Stimulated activated CD4-positive, alpha-beta T cell treated with anti-CD3 and anti-CD28 coated beads, Interleukin-4, amount 100 ng/mL, for 1 hour (primary cell): ENCODE data around the gene FPGT.
"Not testable (repeated sequence)": the region's sequence is repeated elsewhere in the genome, so short reads cannot be mapped to it uniquely, and the experiment has no call there.

ENCODE experiments used
- DNase-seq: peaks from one replicate; pipeline ENCODE4 v3.0.0-alpha.2; 2020

FPGT gene

GRCh38 chr1:74197657-74198552 is at the start of gene FPGT, which contains the start of gene LRRIQ3:
Gene FPGT (plus strand): TSS chr1:74198242. CDS start chr1:74198279, 37 bp downstream.
Gene LRRIQ3 (minus strand): TSS chr1:74198176. CDS start chr1:74183684, 14,492 bp downstream.
- peak; percentile 96 for DNase-seq

DNA sequence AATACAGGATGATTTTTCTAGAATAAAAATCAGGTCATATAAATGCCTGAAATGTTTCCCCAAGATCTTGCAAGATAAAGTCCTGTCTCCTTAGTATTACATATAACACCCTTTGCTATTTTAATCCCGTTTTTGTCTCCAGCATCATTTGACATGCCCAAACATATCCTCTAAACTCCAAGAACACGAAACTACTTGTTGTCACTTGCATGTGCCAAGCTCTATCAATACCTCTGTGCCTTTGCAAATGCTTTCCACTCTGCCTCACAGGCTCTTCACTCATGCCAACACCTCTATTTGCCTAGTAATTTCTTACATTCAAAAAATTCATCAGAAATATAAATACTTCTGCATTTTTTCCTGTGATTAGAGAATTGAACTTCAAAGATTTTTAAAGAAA is 38.0 kb upstream of the FPGT start:
- DNase-seq: no peak

DNA sequence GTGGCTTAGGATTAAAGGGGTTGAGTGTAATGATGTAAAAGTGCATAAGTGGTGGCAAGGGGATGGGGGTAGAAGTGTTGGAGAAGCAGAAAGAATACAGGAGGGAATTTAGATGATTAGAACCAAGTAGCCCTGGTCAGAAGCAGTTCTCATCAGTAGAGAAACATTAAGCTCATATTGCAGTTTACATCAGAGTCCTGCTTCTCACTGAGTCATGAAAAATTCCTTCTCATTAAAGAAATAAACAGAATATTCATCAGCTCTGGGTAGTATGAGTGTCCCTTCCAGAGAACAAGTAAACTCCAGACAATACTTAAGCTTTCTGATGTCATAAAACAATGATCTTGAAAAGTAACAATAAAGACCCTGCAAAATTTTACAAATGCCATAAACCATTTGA is 36.5 kb upstream of the FPGT start:
- no peak for DNase-seq

DNA sequence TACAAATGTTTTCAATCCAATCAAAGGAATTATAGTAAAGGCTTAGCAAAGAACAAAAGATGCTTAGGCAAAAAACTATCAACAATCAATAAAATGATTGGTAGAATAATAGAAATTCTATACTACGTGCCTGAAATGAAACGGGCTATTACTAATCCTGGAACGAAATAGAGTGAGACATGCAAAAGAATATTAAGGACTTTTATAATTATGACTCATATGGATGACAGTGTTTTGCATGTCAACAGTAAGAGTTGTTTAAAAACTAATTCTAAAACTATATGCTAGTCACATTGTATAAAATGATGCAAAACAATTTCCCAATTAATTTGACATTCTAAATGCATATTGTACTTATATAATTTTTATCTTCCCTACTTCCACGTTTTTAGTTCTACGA is 35.7 kb upstream of the FPGT start:
- DNase-seq: no peak

- not testable (repeated sequence) for DNase-seq
Observed at GRCh38 chr1:74174423-74174822, 23.6 kb upstream of the FPGT start.

DNA sequence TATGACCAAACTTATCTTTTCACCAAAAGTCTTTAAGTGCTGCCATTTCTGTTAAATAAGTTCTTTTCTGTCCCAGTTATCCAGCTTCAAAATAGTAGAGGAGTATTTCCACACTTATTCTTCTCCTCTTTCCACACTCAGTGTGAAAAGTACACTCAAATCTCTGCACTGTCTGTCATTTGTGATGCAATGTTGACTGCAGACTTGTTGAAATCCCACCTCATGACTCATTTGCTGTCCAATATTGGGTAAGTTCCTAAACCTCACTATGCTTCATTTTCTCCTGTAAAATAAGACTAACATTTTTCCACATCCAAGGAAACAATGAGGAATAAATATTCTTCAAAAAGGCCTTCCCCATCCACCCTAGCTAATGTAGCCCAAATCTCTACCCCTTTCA is 17.6 kb upstream of the FPGT start:
- no peak for DNase-seq

GRCh38 chr1:74193908-74194307 is 4.1 kb upstream of the FPGT start:
- DNase-seq: no peak

- no peak for DNase-seq
Observed at GRCh38 chr1:74195339-74195738, 2.7 kb upstream of the FPGT start.

- no peak for DNase-seq
Observed at GRCh38 chr1:74197255-74197654, 787 bp upstream of the FPGT start.

DNA sequence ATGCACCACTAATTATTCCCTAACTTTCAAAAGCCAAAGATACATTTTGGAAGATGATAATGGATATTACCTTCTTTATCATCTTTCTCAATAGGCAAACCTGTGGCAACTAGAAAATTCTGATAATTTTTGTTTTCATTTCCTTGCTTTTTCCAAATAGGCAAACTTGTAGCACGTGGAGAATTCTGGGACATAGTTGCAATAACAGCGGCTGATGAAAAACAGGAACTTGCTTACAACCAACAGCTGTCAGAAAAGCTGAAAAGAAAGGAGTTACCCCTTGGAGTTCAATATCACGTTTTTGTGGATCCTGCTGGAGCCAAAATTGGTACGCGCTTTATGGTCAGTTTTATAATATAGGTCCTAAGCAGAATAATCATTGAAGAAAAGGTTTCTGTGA is 1.5 kb downstream of the FPGT start:
- DNase-seq: no peak

GRCh38 chr1:74205266-74205665 is 7.2 kb downstream of the FPGT start:
- no peak for DNase-seq

- DNase-seq: no peak
Observed at GRCh38 chr1:74215229-74215628, 17.2 kb downstream of the FPGT start.

DNA sequence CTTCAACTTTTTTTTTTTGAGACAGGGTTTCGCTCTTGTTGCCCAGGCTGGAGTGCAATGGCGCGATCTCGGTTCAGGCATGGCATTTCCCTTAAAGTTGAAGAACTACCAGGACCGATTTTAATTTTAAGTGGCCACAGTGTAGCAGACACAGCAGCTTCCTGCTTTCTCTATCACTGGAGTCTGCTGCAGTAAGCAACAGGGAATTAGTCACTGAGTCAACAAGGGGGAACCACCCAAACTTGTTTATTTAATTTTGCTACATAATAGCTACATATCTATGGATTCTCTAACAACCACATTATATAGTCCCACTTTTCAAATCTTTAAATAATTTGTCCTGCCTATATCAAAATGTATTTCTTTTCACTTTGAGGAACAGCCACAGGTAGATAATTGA is 24.7 kb downstream of the FPGT start:
- no peak for DNase-seq

DNA sequence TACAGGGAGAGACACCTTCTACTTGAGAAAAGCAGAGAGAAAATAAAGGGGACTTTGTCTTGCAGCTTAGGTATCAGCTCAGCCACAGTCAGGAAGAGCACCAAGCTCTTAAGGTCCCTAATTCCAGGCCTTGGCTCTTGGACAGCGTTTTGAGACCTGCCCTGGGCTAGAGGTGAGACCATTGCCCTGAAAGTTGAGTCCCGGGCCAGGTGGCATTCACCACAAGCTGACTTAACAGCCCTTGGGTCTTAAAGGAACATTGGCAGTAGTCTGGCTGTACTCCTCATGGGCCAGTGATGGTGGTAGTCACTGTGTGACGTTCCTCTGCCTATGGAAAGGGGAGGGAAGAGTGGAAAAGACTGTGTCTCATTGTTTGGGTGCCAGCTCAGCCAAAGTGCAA is 25.4 kb downstream of the FPGT start:
- DNase-seq: no peak

DNA sequence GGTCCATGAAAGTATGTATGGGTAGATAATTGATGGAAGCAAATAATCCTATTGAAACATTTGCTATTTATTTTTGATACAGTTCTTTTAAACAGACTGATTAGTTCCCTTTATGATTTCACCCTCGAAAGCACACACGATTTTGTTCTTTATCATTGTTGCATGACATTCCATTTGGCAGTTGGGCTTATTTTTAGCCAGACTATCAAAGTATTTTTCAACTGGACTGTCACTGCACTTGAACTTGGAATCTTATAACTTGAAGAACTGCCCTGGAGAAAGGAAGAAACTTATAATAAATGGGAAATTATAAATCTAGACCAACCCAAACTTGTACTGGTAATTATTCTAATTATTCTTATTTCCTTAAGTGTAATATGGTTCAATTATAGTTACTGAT is 37.1 kb downstream of the FPGT start, which contains the start of gene TNNI3K:
TNNI3K (plus strand) TSS at position 235 of the 400 bp plus-strand sequence; CDS start at position 300, 65 bp downstream.
- DNase-seq: no peak

DNA sequence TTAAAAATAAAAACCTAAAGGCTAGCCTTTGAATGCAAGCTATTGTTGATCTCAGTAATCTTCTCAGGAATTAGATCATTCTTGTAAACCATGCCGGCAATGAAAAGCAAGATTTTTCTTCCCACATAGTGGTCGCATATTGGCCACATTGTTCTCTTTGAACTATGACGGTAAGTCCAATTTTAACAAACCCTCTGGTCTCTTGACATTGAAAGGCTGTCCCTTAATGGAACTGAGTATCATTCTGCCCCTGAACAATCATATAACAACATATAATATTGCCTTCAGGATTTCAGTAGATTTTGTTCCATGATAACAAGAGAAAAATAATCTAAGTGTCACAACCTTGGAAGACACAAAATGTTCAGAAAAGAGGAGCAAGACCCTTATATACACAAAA is 38.4 kb downstream of the FPGT start:
- no peak for DNase-seq

GRCh38 chr1:74237035-74237434 is 39.0 kb downstream of the FPGT start:
- DNase-seq: no peak

DNA sequence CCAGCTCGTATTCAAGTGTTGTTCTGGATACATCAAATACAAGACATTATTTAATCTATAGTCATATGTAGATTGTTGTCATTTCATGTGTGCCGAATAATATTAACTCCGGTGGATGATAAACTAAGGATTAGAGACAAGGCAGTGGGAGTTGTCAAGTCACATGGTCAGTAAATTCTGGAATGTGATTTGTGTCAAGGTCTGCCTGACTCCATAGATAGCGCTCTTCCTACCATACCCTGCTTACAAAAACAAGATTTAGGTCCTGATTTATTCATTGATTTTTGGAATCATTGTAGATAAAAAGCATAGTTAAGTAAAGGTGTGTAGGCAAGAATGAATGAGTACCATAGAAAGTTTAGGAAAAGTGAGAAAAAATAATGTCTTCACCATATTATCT is 39.7 kb downstream of the FPGT start:
- no peak for DNase-seq

DNA sequence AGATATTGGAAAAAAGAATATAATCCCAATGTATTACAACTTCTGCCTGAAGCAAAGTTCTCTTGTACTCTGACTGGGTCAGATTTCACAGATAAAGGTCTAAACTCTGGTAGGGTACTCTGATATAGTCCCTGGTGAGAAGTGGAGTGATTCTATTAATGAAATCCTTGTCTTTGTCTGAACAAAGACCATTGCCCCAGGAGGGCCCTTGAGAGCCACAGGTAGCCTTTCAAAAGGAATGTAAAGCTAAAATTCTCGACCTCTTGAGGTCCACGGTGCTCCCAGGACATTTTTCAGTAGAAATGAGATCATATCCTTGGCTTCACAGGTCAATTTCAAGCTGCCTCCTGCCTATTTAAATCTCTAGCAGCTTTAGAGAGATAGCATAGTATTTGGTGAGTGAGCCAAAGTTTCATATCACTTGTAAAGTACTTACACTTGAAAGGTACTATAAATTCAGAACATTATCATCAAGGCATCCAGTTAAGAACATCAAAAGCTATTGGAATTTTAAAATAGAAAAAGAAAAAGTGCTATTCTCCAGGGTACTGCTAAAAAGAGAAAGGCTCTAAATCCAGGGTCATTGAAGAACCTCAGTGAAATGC is 47.2 kb downstream of the FPGT start:
- DNase-seq: no peak

- DNase-seq: no peak
Observed at GRCh38 chr1:74246315-74246714, 48.3 kb downstream of the FPGT start.

- no peak for DNase-seq
Observed at GRCh38 chr1:74247881-74248528, 50.0 kb downstream of the FPGT start.

DNA sequence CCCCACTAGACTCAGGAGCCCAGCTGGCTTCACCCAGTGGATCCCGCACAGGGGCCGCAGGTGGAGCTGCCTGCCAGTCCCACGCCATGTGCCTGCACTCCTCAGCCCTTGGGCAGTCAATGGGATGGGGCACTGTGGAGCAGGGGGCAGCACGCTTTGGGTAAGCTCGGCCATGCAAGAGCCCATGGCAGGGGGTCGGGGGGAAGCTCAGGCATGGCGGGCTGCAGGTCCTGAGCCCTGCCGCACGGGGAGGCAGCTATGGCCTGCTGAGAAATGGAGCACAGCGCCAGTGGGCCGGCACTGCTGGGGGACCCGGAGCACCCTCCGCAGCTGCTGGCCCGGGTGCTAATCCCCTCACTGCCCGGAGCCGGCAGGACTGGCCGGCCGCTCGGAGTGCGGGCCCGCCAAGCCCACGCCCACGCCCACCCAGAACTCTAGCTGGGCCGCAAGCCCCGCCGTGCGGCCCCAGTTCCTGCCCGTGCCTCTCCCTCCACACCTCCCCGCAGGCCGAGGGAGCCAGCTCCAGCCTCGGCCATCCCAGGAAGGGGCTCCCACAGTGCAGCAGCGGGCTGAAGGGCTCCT is 55.3 kb downstream of the FPGT start:
- not testable (repeated sequence) for DNase-seq
